K562 (cell line): ENCODE results near the gene PSMB7. TPM values are rescaled to one million over a fixed set of nuclear protein-coding genes. Genes with fewer than 3 reads are reported as not detected.

Experiments used
- ATF7 ChIP-seq: fragments of 450-650 bp; IDR thresholded peaks from 2 replicates; pipeline ENCODE4 v1.7.1; 2014; ENCODE audit warnings: mild to moderate bottlenecking, moderate library complexity
- CSDE1 ChIP-seq, 2 experiments: fragments of 450-650 bp; IDR thresholded peaks; 2 replicates each; pipeline ENCODE4 v1.6.1; 2016; ENCODE audit warnings: mild to moderate bottlenecking in 1 of 2
- EP300 ChIP-seq: IDR thresholded peaks from 2 replicates; pipeline ENCODE4 v1.6.1; 2012; ENCODE audit warnings: low read length, improper control_type of control experiment
- KLF10 ChIP-seq: fragments of 250-450 bp; sonication (Bioruptor Pico); IDR thresholded peaks from 2 replicates; pipeline ENCODE4 v1.6.1; 2021; ENCODE audit warnings: matching md5 sums
- PTTG1 ChIP-seq: fragments of 450-650 bp; IDR thresholded peaks from 2 replicates; pipeline ENCODE4 v1.6.1; 2016; ENCODE audit warnings: low read depth, mild to moderate bottlenecking, missing genetic modification characterization, missing compliant biosample characterization
- RBFOX2 ChIP-seq: fragments of 200-400 bp; formaldehyde crosslinking; IDR thresholded peaks from 2 replicates; pipeline ENCODE4 v1.6.1; 2017; ENCODE audit warnings: low read depth, mild to moderate bottlenecking, low read length, moderate library complexity
- TEAD4 ChIP-seq, 2 experiments: sonication (generic) in 1 of 2; formaldehyde crosslinking in 1 of 2; IDR thresholded peaks; 2 replicates each; pipeline versions ENCODE4 v1.6.1 to v1.8.0; 2012 to 2022; ENCODE audit warnings: borderline replicate concordance in 1 of 2, inconsistent platforms in 1 of 2, low read length in 1 of 2, mild to moderate bottlenecking in 1 of 2, missing genetic modification reagents in 1 of 2
- U2AF1 ChIP-seq: fragments of 200-400 bp; formaldehyde crosslinking; optimal IDR thresholded peaks from 2 replicates; pipeline ENCODE3; 2017; ENCODE audit warnings: mild to moderate bottlenecking, low read depth, low read length, moderate library complexity
- polyA plus RNA-seq, 8 experiments: library from polyadenylated mRNA; depleted of rRNA in 4 of 8; stranded (reverse) in 5 of 8; unstranded in 3 of 8; fragments of >200 nt; fragmentation: Nextera tagmentation in 2 of 8; fragmentation: Illumina TruSeq in 1 of 8; extraction: Ambion mirVana in 2 of 8; extraction: Trizol in 1 of 8; gene quantifications; 2 replicates each; pipeline versions ENCODE4 v1.2.1 to v1.2.3, GENCODE V29; 2011 to 2014; ENCODE audit warnings: inconsistent platforms in 1 of 8, missing spikeins in 1 of 8
- total RNA-seq, 7 experiments: library from RNA; depleted of rRNA in 6 of 7; stranded (reverse); fragments of >200 nt in 6 of 7; fragmentation: Illumina TruSeq in 2 of 7; extraction: Trizol in 2 of 7; gene quantifications; 2 replicates each; pipeline versions ENCODE4 v1.2.1 to v1.2.3, GENCODE V29; 2011 to 2021; ENCODE audit warnings: low replicate concordance in 1 of 7
- TF ChIP-seq, protein P1 (sequence below): sonication (generic); formaldehyde crosslinking; IDR thresholded peaks from 2 replicates; pipeline ENCODE4 v1.8.1; 2023; ENCODE audit warnings: mild to moderate bottlenecking, missing genetic modification reagents
- TF ChIP-seq, protein P2 (sequence below): sonication (generic); formaldehyde crosslinking; IDR thresholded peaks from 2 replicates; pipeline ENCODE4 v1.8.0; 2023; ENCODE audit warnings: mild to moderate bottlenecking, missing genetic modification reagents
- TF ChIP-seq, protein P3 (sequence below), 2 experiments: fragments of 450-650 bp in 1 of 2; IDR thresholded peaks; 2 replicates each; pipeline ENCODE4 v1.6.1; 2011 to 2017; ENCODE audit warnings: low read depth in 2 of 2, antibody characterized with exemption in 1 of 2, borderline replicate concordance in 1 of 2, low read length in 1 of 2, mild to moderate bottlenecking in 1 of 2, mixed read lengths in 1 of 2; ENCODE audit not compliant: control insufficient read depth in 1 of 2
- TF ChIP-seq, protein P4 (sequence below): sonication (generic); formaldehyde crosslinking; IDR thresholded peaks from 2 replicates; pipeline ENCODE4 v1.8.0; 2022; ENCODE audit warnings: mild to moderate bottlenecking, missing genetic modification reagents
- TF ChIP-seq, protein P5 (sequence below): fragments of 250-450 bp; sonication (Bioruptor Pico); IDR thresholded peaks from 2 replicates; pipeline ENCODE4 v1.9.0; 2021; ENCODE audit warnings: mild to moderate bottlenecking, inconsistent platforms

Gene PSMB7
- total and polyA plus RNA-seq, 9 of the 15 experiments (the other 6 are each of a cell fraction or from before 2014, with no cell fraction given) = 321 to 978 (median 407) TPM

DNA sequence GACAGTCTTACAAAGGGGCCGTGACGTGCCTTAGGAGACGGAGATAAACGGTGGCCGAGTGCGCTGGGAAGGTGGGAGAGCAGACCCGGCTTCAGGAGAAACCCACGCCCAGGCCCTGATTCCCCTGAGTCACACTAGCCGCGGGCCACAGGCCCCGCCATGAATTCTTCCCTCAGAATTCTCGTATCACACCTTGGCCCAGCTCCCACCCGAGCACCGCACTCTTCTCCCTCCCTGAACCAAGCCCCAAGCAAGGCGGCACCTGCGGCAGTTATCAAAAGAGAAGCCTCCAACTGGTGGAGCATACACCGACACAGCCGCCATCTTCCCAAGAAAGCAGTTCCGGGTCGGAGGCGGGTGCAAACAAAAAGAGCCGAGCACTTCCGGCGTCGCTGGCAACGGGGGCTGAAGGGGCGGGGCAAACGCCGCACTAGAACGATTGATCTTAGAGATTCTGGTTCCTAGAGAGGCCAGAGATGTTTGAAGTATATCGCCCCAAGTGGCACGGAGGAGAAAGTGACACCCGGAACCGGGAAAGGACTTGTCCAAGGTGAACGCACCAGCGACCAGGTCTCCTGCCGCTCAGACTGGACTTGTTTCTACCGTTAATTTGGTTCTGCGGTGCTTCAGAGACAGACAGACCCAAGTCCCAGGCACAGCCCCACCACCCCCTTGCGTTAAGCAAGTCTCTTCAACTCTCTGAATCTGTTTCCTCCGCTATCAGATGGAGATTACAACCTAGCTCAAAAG lies at the start of gene PSMB7 (continued):
- TF ChIP-seq CSDE1 (IDR thresholded peaks at IDR 0.05) = peak in 1 of 2 experiments; percentile 37; a peak in 1 of 4 replicates
- TF ChIP-seq, protein P1, sequence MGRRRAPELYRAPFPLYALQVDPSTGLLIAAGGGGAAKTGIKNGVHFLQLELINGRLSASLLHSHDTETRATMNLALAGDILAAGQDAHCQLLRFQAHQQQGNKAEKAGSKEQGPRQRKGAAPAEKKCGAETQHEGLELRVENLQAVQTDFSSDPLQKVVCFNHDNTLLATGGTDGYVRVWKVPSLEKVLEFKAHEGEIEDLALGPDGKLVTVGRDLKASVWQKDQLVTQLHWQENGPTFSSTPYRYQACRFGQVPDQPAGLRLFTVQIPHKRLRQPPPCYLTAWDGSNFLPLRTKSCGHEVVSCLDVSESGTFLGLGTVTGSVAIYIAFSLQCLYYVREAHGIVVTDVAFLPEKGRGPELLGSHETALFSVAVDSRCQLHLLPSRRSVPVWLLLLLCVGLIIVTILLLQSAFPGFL = no peak
- TF ChIP-seq TEAD4 (IDR thresholded peaks at IDR 0.05; ENCODE audit: low read length) = peak; percentile 37; the same call in 1 of the 2 replicates
- no peak for TF ChIP-seq TEAD4 (CRISPR knock-in tag; IDR thresholded peaks at IDR 0.05; ENCODE audit: borderline replicate concordance)
- TF ChIP-seq, protein P2, sequence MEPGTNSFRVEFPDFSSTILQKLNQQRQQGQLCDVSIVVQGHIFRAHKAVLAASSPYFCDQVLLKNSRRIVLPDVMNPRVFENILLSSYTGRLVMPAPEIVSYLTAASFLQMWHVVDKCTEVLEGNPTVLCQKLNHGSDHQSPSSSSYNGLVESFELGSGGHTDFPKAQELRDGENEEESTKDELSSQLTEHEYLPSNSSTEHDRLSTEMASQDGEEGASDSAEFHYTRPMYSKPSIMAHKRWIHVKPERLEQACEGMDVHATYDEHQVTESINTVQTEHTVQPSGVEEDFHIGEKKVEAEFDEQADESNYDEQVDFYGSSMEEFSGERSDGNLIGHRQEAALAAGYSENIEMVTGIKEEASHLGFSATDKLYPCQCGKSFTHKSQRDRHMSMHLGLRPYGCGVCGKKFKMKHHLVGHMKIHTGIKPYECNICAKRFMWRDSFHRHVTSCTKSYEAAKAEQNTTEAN (CRISPR knock-in tag) = no peak; the same call in 1 of the 2 replicates
- TF ChIP-seq, protein P3, sequence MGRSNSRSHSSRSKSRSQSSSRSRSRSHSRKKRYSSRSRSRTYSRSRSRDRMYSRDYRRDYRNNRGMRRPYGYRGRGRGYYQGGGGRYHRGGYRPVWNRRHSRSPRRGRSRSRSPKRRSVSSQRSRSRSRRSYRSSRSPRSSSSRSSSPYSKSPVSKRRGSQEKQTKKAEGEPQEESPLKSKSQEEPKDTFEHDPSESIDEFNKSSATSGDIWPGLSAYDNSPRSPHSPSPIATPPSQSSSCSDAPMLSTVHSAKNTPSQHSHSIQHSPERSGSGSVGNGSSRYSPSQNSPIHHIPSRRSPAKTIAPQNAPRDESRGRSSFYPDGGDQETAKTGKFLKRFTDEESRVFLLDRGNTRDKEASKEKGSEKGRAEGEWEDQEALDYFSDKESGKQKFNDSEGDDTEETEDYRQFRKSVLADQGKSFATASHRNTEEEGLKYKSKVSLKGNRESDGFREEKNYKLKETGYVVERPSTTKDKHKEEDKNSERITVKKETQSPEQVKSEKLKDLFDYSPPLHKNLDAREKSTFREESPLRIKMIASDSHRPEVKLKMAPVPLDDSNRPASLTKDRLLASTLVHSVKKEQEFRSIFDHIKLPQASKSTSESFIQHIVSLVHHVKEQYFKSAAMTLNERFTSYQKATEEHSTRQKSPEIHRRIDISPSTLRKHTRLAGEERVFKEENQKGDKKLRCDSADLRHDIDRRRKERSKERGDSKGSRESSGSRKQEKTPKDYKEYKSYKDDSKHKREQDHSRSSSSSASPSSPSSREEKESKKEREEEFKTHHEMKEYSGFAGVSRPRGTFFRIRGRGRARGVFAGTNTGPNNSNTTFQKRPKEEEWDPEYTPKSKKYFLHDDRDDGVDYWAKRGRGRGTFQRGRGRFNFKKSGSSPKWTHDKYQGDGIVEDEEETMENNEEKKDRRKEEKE (IDR thresholded peaks at IDR 0.05; ENCODE audit: borderline replicate concordance in 1 of 2, control insufficient read depth in 1 of 2, low read depth in 2 of 2, low read length in 1 of 2) = peak in 1 of 2 experiments; percentile 89; a peak in 2 of 4 replicates
- TF ChIP-seq ATF7 = peak; percentile 80
- TF ChIP-seq RBFOX2 = peak; percentile 92
- TF ChIP-seq, protein P4, sequence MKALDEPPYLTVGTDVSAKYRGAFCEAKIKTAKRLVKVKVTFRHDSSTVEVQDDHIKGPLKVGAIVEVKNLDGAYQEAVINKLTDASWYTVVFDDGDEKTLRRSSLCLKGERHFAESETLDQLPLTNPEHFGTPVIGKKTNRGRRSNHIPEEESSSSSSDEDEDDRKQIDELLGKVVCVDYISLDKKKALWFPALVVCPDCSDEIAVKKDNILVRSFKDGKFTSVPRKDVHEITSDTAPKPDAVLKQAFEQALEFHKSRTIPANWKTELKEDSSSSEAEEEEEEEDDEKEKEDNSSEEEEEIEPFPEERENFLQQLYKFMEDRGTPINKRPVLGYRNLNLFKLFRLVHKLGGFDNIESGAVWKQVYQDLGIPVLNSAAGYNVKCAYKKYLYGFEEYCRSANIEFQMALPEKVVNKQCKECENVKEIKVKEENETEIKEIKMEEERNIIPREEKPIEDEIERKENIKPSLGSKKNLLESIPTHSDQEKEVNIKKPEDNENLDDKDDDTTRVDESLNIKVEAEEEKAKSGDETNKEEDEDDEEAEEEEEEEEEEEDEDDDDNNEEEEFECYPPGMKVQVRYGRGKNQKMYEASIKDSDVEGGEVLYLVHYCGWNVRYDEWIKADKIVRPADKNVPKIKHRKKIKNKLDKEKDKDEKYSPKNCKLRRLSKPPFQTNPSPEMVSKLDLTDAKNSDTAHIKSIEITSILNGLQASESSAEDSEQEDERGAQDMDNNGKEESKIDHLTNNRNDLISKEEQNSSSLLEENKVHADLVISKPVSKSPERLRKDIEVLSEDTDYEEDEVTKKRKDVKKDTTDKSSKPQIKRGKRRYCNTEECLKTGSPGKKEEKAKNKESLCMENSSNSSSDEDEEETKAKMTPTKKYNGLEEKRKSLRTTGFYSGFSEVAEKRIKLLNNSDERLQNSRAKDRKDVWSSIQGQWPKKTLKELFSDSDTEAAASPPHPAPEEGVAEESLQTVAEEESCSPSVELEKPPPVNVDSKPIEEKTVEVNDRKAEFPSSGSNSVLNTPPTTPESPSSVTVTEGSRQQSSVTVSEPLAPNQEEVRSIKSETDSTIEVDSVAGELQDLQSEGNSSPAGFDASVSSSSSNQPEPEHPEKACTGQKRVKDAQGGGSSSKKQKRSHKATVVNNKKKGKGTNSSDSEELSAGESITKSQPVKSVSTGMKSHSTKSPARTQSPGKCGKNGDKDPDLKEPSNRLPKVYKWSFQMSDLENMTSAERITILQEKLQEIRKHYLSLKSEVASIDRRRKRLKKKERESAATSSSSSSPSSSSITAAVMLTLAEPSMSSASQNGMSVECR (CRISPR knock-in tag) = peak; percentile 92
- no peak for TF ChIP-seq U2AF1
- TF ChIP-seq KLF10 = no peak
- TF ChIP-seq, protein P5, sequence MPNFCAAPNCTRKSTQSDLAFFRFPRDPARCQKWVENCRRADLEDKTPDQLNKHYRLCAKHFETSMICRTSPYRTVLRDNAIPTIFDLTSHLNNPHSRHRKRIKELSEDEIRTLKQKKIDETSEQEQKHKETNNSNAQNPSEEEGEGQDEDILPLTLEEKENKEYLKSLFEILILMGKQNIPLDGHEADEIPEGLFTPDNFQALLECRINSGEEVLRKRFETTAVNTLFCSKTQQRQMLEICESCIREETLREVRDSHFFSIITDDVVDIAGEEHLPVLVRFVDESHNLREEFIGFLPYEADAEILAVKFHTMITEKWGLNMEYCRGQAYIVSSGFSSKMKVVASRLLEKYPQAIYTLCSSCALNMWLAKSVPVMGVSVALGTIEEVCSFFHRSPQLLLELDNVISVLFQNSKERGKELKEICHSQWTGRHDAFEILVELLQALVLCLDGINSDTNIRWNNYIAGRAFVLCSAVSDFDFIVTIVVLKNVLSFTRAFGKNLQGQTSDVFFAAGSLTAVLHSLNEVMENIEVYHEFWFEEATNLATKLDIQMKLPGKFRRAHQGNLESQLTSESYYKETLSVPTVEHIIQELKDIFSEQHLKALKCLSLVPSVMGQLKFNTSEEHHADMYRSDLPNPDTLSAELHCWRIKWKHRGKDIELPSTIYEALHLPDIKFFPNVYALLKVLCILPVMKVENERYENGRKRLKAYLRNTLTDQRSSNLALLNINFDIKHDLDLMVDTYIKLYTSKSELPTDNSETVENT (CRISPR knock-in tag) = peak; percentile 100
- TF ChIP-seq EP300 = peak; percentile 45; the same call in 1 of the 2 replicates
- no peak for TF ChIP-seq PTTG1 (tag)
